IMR-90 (cell line): ENCODE measurements around the gene KLK12. TPM values are rescaled to one million over a fixed set of nuclear protein-coding genes. Genes with fewer than 3 reads are reported as not detected.

Experiments used
- ATAC-seq: fragments of 200-7000 bp; cut with Tn5 transposase; 2 replicates; pipeline ENCODE4 v1.9.1; 2020; ENCODE audit warnings: low read depth, mild to moderate bottlenecking, moderate library complexity
- BruUV-seq: library from RNA; stranded (reverse); fragments of 400-500 nt; replicated peaks from 2 replicates; lab custom pipeline; 2021; lab: Mats Ljungman, UMichigan
- CTCF ChIA-PET: fragments of 300-600 bp; formaldehyde crosslinking; extraction: SDS; loops from one replicate; lab custom pipeline; 2021; ENCODE audit warnings: antibody characterized with exemption; lab: Yijun Ruan, JAX
- POLR2A ChIA-PET: fragments of 300-600 bp; sonication (Branson Sonifier 250); formaldehyde crosslinking; loops from one replicate; lab custom pipeline; 2022; ENCODE audit warnings: antibody characterized with exemption; ENCODE audit not compliant: unreplicated experiment; lab: Charles Lee
- DNase-seq: peaks from one replicate; pipeline ENCODE4 v3.0.0; 2013
- H2AFZ ChIP-seq: replicated peaks from 2 replicates; pipeline ENCODE3; 2013; ENCODE audit warnings: low read length, mild to moderate bottlenecking; ENCODE audit not compliant: poor library complexity
- H2AK5ac ChIP-seq: 2 replicates; pipeline ENCODE4 v1.6.1; 2013; ENCODE audit warnings: low read depth, low read length, inconsistent platforms
- H2AK9ac ChIP-seq: replicated peaks from 2 replicates; pipeline ENCODE3; 2013; ENCODE audit warnings: mild to moderate bottlenecking, low read depth, low read length, moderate library complexity; ENCODE audit not compliant: poor library complexity
- H2BK120ac ChIP-seq: 2 replicates; pipeline ENCODE4 v1.6.1; 2013; ENCODE audit warnings: low read depth, low read length, inconsistent platforms
- H2BK15ac ChIP-seq: 3 replicates; pipeline ENCODE4 v1.6.1; 2013; ENCODE audit warnings: low read depth, low read length, inconsistent platforms
- H2BK20ac ChIP-seq: 2 replicates; pipeline ENCODE4 v1.6.1; 2013; ENCODE audit warnings: low read depth, mild to moderate bottlenecking, inconsistent platforms, low read length, moderate library complexity
- H2BK5ac ChIP-seq: 2 replicates; pipeline ENCODE4 v1.6.1; 2013; ENCODE audit warnings: mild to moderate bottlenecking, low read depth, low read length, inconsistent platforms; ENCODE audit not compliant: poor library complexity, severe bottlenecking
- H3K14ac ChIP-seq: replicated peaks from 2 replicates; pipeline ENCODE4 v1.6.1; 2013; ENCODE audit warnings: low read depth, low read length, inconsistent platforms
- H3K18ac ChIP-seq: 2 replicates; pipeline ENCODE4 v1.6.1; 2013; ENCODE audit warnings: low read depth, low read length, control low read depth
- H3K23ac ChIP-seq: 2 replicates; pipeline ENCODE4 v1.6.1; 2013; ENCODE audit warnings: low read depth, low read length, inconsistent platforms
- H3K27ac ChIP-seq: 2 replicates; pipeline ENCODE4 v1.5.1; 2013; ENCODE audit warnings: mild to moderate bottlenecking, control low read depth, low read length; ENCODE audit not compliant: insufficient read depth
- H3K27me3 ChIP-seq: 2 replicates; pipeline ENCODE4 v1.6.1; 2013; ENCODE audit warnings: low read length; ENCODE audit not compliant: control insufficient read depth, insufficient read depth
- H3K36me3 ChIP-seq: 2 replicates; pipeline ENCODE4 v1.6.1; 2013; ENCODE audit warnings: low read length, mixed read lengths; ENCODE audit not compliant: control insufficient read depth, insufficient read depth
- H3K4ac ChIP-seq: 2 replicates; pipeline ENCODE4 v1.6.1; 2013; ENCODE audit warnings: low read depth, low read length, inconsistent platforms
- H3K4me1 ChIP-seq: 2 replicates; pipeline ENCODE4 v1.6.1; 2013; ENCODE audit warnings: low read length, mixed read lengths; ENCODE audit not compliant: control insufficient read depth, insufficient read depth
- H3K4me2 ChIP-seq: 2 replicates; pipeline ENCODE4 v1.6.1; 2013; ENCODE audit warnings: low read depth, mild to moderate bottlenecking, control low read depth, low read length, moderate library complexity
- H3K4me3 ChIP-seq: 2 replicates; pipeline ENCODE4 v1.5.1; 2013; ENCODE audit warnings: low read depth, mild to moderate bottlenecking, control low read depth, low read length, moderate library complexity; ENCODE audit not compliant: insufficient read depth
- H3K56ac ChIP-seq: 2 replicates; pipeline ENCODE4 v1.6.1; 2013; ENCODE audit warnings: low read length, inconsistent platforms; ENCODE audit not compliant: insufficient read depth; ENCODE audit errors: extremely low read depth
- H3K79me1 ChIP-seq, 2 experiments: 2 replicates each; pipeline ENCODE4 v1.6.1; 2013; ENCODE audit warnings: low read length in 2 of 2, inconsistent platforms in 1 of 2, low read depth in 1 of 2
- H3K9ac ChIP-seq: 2 replicates; pipeline ENCODE4 v1.6.1; 2013; ENCODE audit warnings: low read depth, low read length, control low read depth
- H3K9me1 ChIP-seq: 2 replicates; pipeline ENCODE4 v1.6.1; 2013; ENCODE audit warnings: low read length, inconsistent platforms; ENCODE audit not compliant: insufficient read depth
- H3K9me3 ChIP-seq: 2 replicates; pipeline ENCODE4 v1.6.1; 2013; ENCODE audit warnings: low read length; ENCODE audit not compliant: control insufficient read depth, insufficient read depth
- H4K20me1 ChIP-seq: 2 replicates; pipeline ENCODE4 v1.6.1; 2013; ENCODE audit warnings: low read length, inconsistent platforms; ENCODE audit not compliant: insufficient read depth
- H4K5ac ChIP-seq: 2 replicates; pipeline ENCODE4 v1.6.1; 2013; ENCODE audit warnings: mild to moderate bottlenecking, low read depth, low read length, control low read depth
- H4K8ac ChIP-seq, 2 experiments: 2 replicates each; pipeline ENCODE4 v1.6.1; 2013; ENCODE audit warnings: low read depth in 2 of 2, low read length in 2 of 2, control low read depth in 1 of 2, inconsistent platforms in 1 of 2
- H4K91ac ChIP-seq: 2 replicates; pipeline ENCODE4 v1.6.1; 2013; ENCODE audit warnings: low read depth, low read length, inconsistent platforms; ENCODE audit not compliant: insufficient read depth
- BHLHE40 ChIP-seq: fragments of 150-350 bp; IDR thresholded peaks from 2 replicates; pipeline ENCODE4 v1.6.1; 2016; ENCODE audit warnings: mild to moderate bottlenecking, low read depth, low read length
- CEBPB ChIP-seq: IDR thresholded peaks from 2 replicates; pipeline ENCODE4 v1.6.1; 2012; ENCODE audit warnings: low read depth, low read length, improper control_type of control experiment
- CHD1 ChIP-seq: IDR thresholded peaks from 2 replicates; pipeline ENCODE4 v1.6.1; 2012; ENCODE audit warnings: low read depth, low read length, improper control_type of control experiment
- CTCF ChIP-seq: conservative IDR thresholded peaks from 2 replicates; pipeline ENCODE4 v1.5.1; 2012; ENCODE audit warnings: mild to moderate bottlenecking, low read depth, low read length, improper control_type of control experiment
- ELK1 ChIP-seq: fragments of 150-350 bp; IDR thresholded peaks from 2 replicates; pipeline ENCODE4 v1.6.1; 2016; ENCODE audit warnings: low read depth, mild to moderate bottlenecking, low read length, moderate library complexity, borderline replicate concordance
- FOS ChIP-seq: fragments of 150-350 bp; IDR thresholded peaks from 2 replicates; pipeline ENCODE4 v1.6.1; 2016; ENCODE audit warnings: low read depth, low read length
- MAFK ChIP-seq: IDR thresholded peaks from 2 replicates; pipeline ENCODE4 v1.6.1; 2012; ENCODE audit warnings: low read depth, low read length, improper control_type of control experiment
- MAZ ChIP-seq: IDR thresholded peaks from 2 replicates; pipeline ENCODE4 v1.6.1; 2012; ENCODE audit warnings: low read depth, mild to moderate bottlenecking, low read length, improper control_type of control experiment, moderate library complexity, borderline replicate concordance
- MXI1 ChIP-seq: IDR thresholded peaks from 2 replicates; pipeline ENCODE4 v1.6.1; 2012; ENCODE audit warnings: low read depth, mild to moderate bottlenecking, low read length, moderate library complexity, borderline replicate concordance
- NFE2L2 ChIP-seq: fragments of 150-350 bp; IDR thresholded peaks from 2 replicates; pipeline ENCODE4 v1.6.1; 2016; ENCODE audit warnings: low read depth, mild to moderate bottlenecking, low read length
- POLR2A ChIP-seq: IDR thresholded peaks from 2 replicates; pipeline ENCODE4 v1.6.1; 2012; ENCODE audit warnings: mild to moderate bottlenecking, low read depth, low read length
- RAD21 ChIP-seq: IDR thresholded peaks from 2 replicates; pipeline ENCODE4 v1.6.1; 2012; ENCODE audit warnings: low read length, improper control_type of control experiment
- RCOR1 ChIP-seq: IDR thresholded peaks from 2 replicates; pipeline ENCODE4 v1.6.1; 2012; ENCODE audit warnings: mild to moderate bottlenecking, low read length, improper control_type of control experiment; ENCODE audit not compliant: insufficient replicate concordance
- RFX5 ChIP-seq: IDR thresholded peaks from 2 replicates; pipeline ENCODE4 v1.8.0; 2012; ENCODE audit warnings: low read depth, mild to moderate bottlenecking, low read length, moderate library complexity
- SMC3 ChIP-seq: fragments of 150-350 bp; IDR thresholded peaks from 2 replicates; pipeline ENCODE4 v1.6.1; 2016; ENCODE audit warnings: low read depth, mild to moderate bottlenecking, antibody characterized with exemption, low read length, moderate library complexity
- USF2 ChIP-seq: fragments of 150-350 bp; IDR thresholded peaks from 2 replicates; pipeline ENCODE4 v1.6.1; 2017; ENCODE audit warnings: mild to moderate bottlenecking, antibody characterized with exemption, low read length, low read depth
- WGBS, 2 experiments: methylation state at CpG; one replicate each; pipeline versions ENCODE4 v1.1.5 to v1.1.7; 2013; ENCODE audit warnings: missing lambda C conversion rate in 2 of 2; ENCODE audit not compliant: insufficient read length in 1 of 2; ENCODE audit errors: extremely low coverage in 2 of 2; 5-methylcytosine and 5-hydroxymethylcytosine counted together
- dilution Hi-C: fragments of 300-500 bp; cut with HindIII; formaldehyde crosslinking; loops from one replicate; pipeline ENCODE4 v1.14.3; 2018; ENCODE audit warnings: low sequenced_read_pairs; ENCODE audit not compliant: unreplicated experiment
- in situ Hi-C: fragments of 300-500 bp; cut with MboI; formaldehyde crosslinking; loops from 3 replicates; pipeline ENCODE4 v1.14.3; 2019; ENCODE audit warnings: low sequenced_read_pairs, inconsistent platforms, mixed read lengths
- intact Hi-C: fragments of 100-400 bp; cut with micrococcal nuclease; formaldehyde crosslinking; loops from 2 replicates; pipeline ENCODE4 v1.10.0; 2022
- polyA plus RNA-seq, 3 experiments: library from polyadenylated mRNA; depleted of rRNA; stranded (reverse); fragments of >200 nt; gene quantifications; 2 replicates each; pipeline ENCODE4 v1.2.3, GENCODE V29; 2012; ENCODE audit warnings: low replicate concordance in 1 of 3
- total RNA-seq: library from RNA; depleted of rRNA; stranded (reverse); fragments of >200 nt; gene quantifications from 2 replicates; pipeline ENCODE4 v1.2.3, GENCODE V29; 2012

Gene KLK12
- total and polyA plus RNA-seq, 2 of the 4 experiments (the other 2 are of a cell fraction): not detected

- Histone ChIP-seq H3K79me1 (no peaks in the 10 kb centered on the region), H4K5ac (no peak within 1 kb of the TSS), H3K9me3 (peaks cover 14% of the 10 kb centered on the region), H3K9me1 (no peaks in the 10 kb centered on the region), H3K4me2 (no peak within 1 kb of the TSS), H2AK9ac (no peak within 1 kb of the TSS), H3K36me3 (no peaks in the 10 kb centered on the region), H3K18ac (no peak within 1 kb of the TSS), H3K27ac (no peak within 1 kb of the TSS), H3K23ac (no peak within 1 kb of the TSS), H3K4ac (no peak within 1 kb of the TSS), H2BK15ac (no peak within 1 kb of the TSS), H2BK5ac (no peak within 1 kb of the TSS), H2AFZ (no peak within 1 kb of the TSS), H3K4me1 (no peaks in the 10 kb centered on the region), H2BK120ac (no peak within 1 kb of the TSS), H3K9ac (no peak within 1 kb of the TSS), H3K56ac (no peak within 1 kb of the TSS), H4K91ac (no peak within 1 kb of the TSS), H2BK20ac (no peak within 1 kb of the TSS), H4K20me1 (no peaks in the 10 kb centered on the region; the same call in 1 of the 2 replicates), H3K4me3 (no peak within 1 kb of the TSS), H4K8ac (no peak within 1 kb of the TSS), H3K27me3 (no peaks in the 10 kb centered on the region), H2AK5ac (no peak within 1 kb of the TSS), H3K14ac (no peak within 1 kb of the TSS)
- TF ChIP-seq BHLHE40 (no peak), MAZ (no peak), CHD1 (no peak), RCOR1 (no peak), CTCF (no peak), MAFK (no peak), ELK1 (no peak), USF2 (no peak), NFE2L2 (no peak), MXI1 (no peak), FOS (no peak), POLR2A (no peak), RFX5 (no peak), RAD21 (no peak), CEBPB (no peak), SMC3 (no peak)
- intact Hi-C loops (no loop called here), in situ Hi-C loops (no loop called here), dilution Hi-C loops (no loop called here)
- ATAC-seq: no peak
- CTCF ChIA-PET: no interaction called here
- POLR2A ChIA-PET: no interaction called here
- DNase-seq: no peak
- WGBS, 2 experiments: 13% methylated on average over 3 of the region's 7 CpGs; no CpG with 5 or more reads in 1 of the 2 experiments
- no TSS peak for BruUV-seq
Measured at GRCh38 chr19:51001515-51001914, 33.3 kb downstream of the KLK12 start, which contains the start of gene KLK8. TSS of gene KLK8 (minus strand) at chr19:51001604. CDS start at chr19:51001167, 437 bp downstream.
